Measurements from ENCODE around the gene PACRG. TPM values are rescaled to one million over a fixed set of nuclear protein-coding genes. Genes with fewer than 3 reads are reported as not detected.

PACRG gene
- total and polyA plus RNA-seq, 10 of the 15 experiments (the other 5 are each of a cell fraction or from before 2014, with no cell fraction given) = not detected

GRCh38 chr6:162817196-162817595 is 89.4 kb downstream of the PACRG start:
- Histone ChIP-seq H2AFZ (ENCODE audit: control insufficient read depth, low read depth, low read length) (no peak overlapping the region), H3K4me1 (ENCODE audit: control insufficient read depth, insufficient read depth, low read length) (no peaks in the 10 kb centered on the region), H3K27ac (ENCODE audit: control insufficient read depth, insufficient read depth) (no peak overlapping the region), H3K79me2 (ENCODE audit: control insufficient read depth, insufficient read depth, low read length) (no peaks in the 10 kb centered on the region), H3K4me2 (ENCODE audit: control insufficient read depth, insufficient read depth) (no peak overlapping the region), H3K9ac (ENCODE audit: control insufficient read depth, insufficient read depth, low read length) (no peak overlapping the region), H4K20me1 (ENCODE audit: control insufficient read depth, insufficient read depth) (no peaks in the 10 kb centered on the region), H3K36me3 (ENCODE audit: control insufficient read depth in 2 of 2, insufficient read depth in 2 of 2, low read length in 1 of 2) (no peaks in the 10 kb centered on the region), H3K9me3 (replicated peaks; ENCODE audit: control insufficient read depth, insufficient read depth, low read length) (no peaks in the 10 kb centered on the region), H3K27me3 (replicated peaks in 1 of 2; ENCODE audit: control insufficient read depth in 2 of 2, insufficient read depth in 2 of 2, low read length in 1 of 2) (no peaks in the 10 kb centered on the region), H3K4me3 (no peak overlapping the region)
- CTCF ChIA-PET = no interaction called here
- ATAC-seq (peak; percentile 21), DNase-seq (ENCODE audit: low read depth, low spot score) (no peak), FAIRE-seq (no peak)
- POLR2A ChIA-PET = no interaction called here
- TF ChIP-seq NKRF (conservative IDR thresholded peaks at IDR 0.05) = no peak
- TF ChIP-seq CREM (IDR thresholded peaks at IDR 0.05; ENCODE audit: low read depth) = no peak
- no peak for TF ChIP-seq BCLAF1 (IDR thresholded peaks at IDR 0.05)
- TF ChIP-seq ZBTB33 (IDR thresholded peaks at IDR 0.05) = no peak
- TF ChIP-seq MLLT1 (IDR thresholded peaks at IDR 0.05) = no peak
- TF ChIP-seq JUNB (IDR thresholded peaks at IDR 0.05) = no peak
- TF ChIP-seq RELB (IDR thresholded peaks at IDR 0.05; ENCODE audit: low read depth) = no peak
- TF ChIP-seq USF1 (IDR thresholded peaks at IDR 0.05; ENCODE audit: borderline replicate concordance, extremely low read length, insufficient read depth, low read depth, low read length) = no peak
- no peak for TF ChIP-seq CHD4 (IDR thresholded peaks at IDR 0.05)
- TF ChIP-seq SMAD5 (IDR thresholded peaks at IDR 0.05; ENCODE audit: low read depth) = no peak
- SMC1A ChIA-PET (ENCODE audit: uncharacterized antibody, unreplicated experiment) = no interaction called here
- RAD21 ChIA-PET (ENCODE audit: unreplicated experiment) = no interaction called here
- WGBS (ENCODE audit: insufficient coverage, insufficient replicate concordance, low lambda C conversion rate, missing lambda C conversion rate) = 9% methylated on average over 6 of the region's 6 CpGs
- intact Hi-C loops (cut with micrococcal nuclease; ENCODE audit: unreplicated experiment) (no loop called here), in situ Hi-C loops (cut with MboI) (no loop called here)
- BruUV-seq (replicated peaks) = no TSS peak
